Panc1 (cell line): ENCODE results near the gene LTBP2. TPM values are rescaled to one million over a fixed set of nuclear protein-coding genes. Genes with fewer than 3 reads are reported as not detected.

Experiments used
- ATAC-seq: fragments of 200-7000 bp; cut with Tn5 transposase; 2 replicates; pipeline ENCODE4 v1.9.1; 2020; ENCODE audit warnings: mild to moderate bottlenecking, moderate library complexity
- BruUV-seq: library from RNA; stranded (reverse); fragments of 400-500 nt; replicated peaks from 2 replicates; lab custom pipeline; 2021; lab: Mats Ljungman, UMichigan
- CTCF ChIA-PET: fragments of 300-600 bp; sonication (Branson Sonifier 250); formaldehyde crosslinking; loops from one replicate; lab custom pipeline; 2022; ENCODE audit warnings: antibody characterized with exemption; lab: Charles Lee
- POLR2A ChIA-PET: fragments of 300-600 bp; sonication (Branson Sonifier 250); formaldehyde crosslinking; loops from one replicate; lab custom pipeline; 2022; ENCODE audit warnings: antibody characterized with exemption; lab: Charles Lee
- DNase-seq: peaks from one replicate; pipeline ENCODE4 v3.0.0-alpha.2; 2010; ENCODE audit warnings: low read depth, low spot score
- H3K27ac ChIP-seq: 2 replicates; pipeline ENCODE4 v1.5.1; 2011; ENCODE audit warnings: mild to moderate bottlenecking, low read length, inconsistent platforms
- H3K27me3 ChIP-seq: fragments of 200-500 bp; sonication (Bioruptor generic); 2 replicates; pipeline ENCODE4 v1.6.0; 2014; ENCODE audit warnings: low read length, inconsistent platforms; ENCODE audit not compliant: control insufficient read depth, insufficient read depth
- H3K36me3 ChIP-seq: fragments of 200-500 bp; sonication (Bioruptor generic); 2 replicates; pipeline ENCODE4 v1.5.1; 2014; ENCODE audit warnings: inconsistent platforms, mild to moderate bottlenecking, low read length, moderate library complexity; ENCODE audit not compliant: control insufficient read depth, insufficient read depth
- H3K4me1 ChIP-seq: 2 replicates; pipeline ENCODE4 v1.5.1; 2011; ENCODE audit warnings: inconsistent platforms, mild to moderate bottlenecking, low read length, moderate library complexity; ENCODE audit not compliant: control insufficient read depth, insufficient read depth
- H3K4me3 ChIP-seq, 2 experiments: 2 replicates each; pipeline ENCODE4 v1.5.1; 2011 to 2012; ENCODE audit warnings: low read depth in 2 of 2, low read length in 2 of 2, mild to moderate bottlenecking in 2 of 2, inconsistent platforms in 1 of 2, moderate library complexity in 1 of 2
- H3K9me3 ChIP-seq: fragments of 200-500 bp; sonication (Bioruptor generic); 2 replicates; pipeline ENCODE4 v1.5.1; 2014; ENCODE audit warnings: low read depth, mild to moderate bottlenecking, inconsistent platforms, low read length, moderate library complexity; ENCODE audit not compliant: control insufficient read depth, insufficient read depth
- POLR2AphosphoS5 ChIP-seq: IDR thresholded peaks from 2 replicates; pipeline ENCODE4 v1.6.1; 2012; ENCODE audit warnings: mild to moderate bottlenecking, low read depth, low read length, moderate library complexity
- SIN3A ChIP-seq: IDR thresholded peaks from 2 replicates; pipeline ENCODE4 v1.6.1; 2012; ENCODE audit warnings: low read depth, mild to moderate bottlenecking, low read length, moderate library complexity, borderline replicate concordance; ENCODE audit not compliant: insufficient read depth
- TCF7L2 ChIP-seq: IDR thresholded peaks from 2 replicates; pipeline ENCODE4 v1.6.1; 2011; ENCODE audit warnings: mild to moderate bottlenecking, low read depth, low read length, inconsistent platforms
- in situ Hi-C: cut with HindIII; loops from 2 replicates; pipeline ENCODE4 v1.10.0; 2016; ENCODE audit warnings: low sequenced_read_pairs, low pct_unique_long_range_greater_than_20kb
- intact Hi-C: fragments of 100-400 bp; cut with micrococcal nuclease; formaldehyde crosslinking; loops from one replicate; pipeline ENCODE4 v1.10.0; 2022; ENCODE audit not compliant: unreplicated experiment
- total RNA-seq: library from RNA; stranded (reverse); gene quantifications from one replicate; pipeline ENCODE4 v1.2.1, GENCODE V29; 2021; ENCODE audit not compliant: unreplicated experiment
- TF ChIP-seq, protein P1 (sequence below), 2 experiments: IDR thresholded peaks; 2 replicates each; pipeline ENCODE4 v1.6.1; 2011 to 2012; ENCODE audit warnings: low read depth in 2 of 2, control low read depth in 1 of 2, low read length in 1 of 2, mild to moderate bottlenecking in 1 of 2, moderate library complexity in 1 of 2; ENCODE audit not compliant: insufficient read depth in 1 of 2
- TF ChIP-seq, protein P2 (sequence below): fragments of 450-650 bp; IDR thresholded peaks from 2 replicates; pipeline ENCODE4 v1.5.1; 2017; ENCODE audit warnings: mild to moderate bottlenecking

Gene LTBP2
- total RNA-seq, 1 experiment from 2014 or later = 69.8 TPM

DNA sequence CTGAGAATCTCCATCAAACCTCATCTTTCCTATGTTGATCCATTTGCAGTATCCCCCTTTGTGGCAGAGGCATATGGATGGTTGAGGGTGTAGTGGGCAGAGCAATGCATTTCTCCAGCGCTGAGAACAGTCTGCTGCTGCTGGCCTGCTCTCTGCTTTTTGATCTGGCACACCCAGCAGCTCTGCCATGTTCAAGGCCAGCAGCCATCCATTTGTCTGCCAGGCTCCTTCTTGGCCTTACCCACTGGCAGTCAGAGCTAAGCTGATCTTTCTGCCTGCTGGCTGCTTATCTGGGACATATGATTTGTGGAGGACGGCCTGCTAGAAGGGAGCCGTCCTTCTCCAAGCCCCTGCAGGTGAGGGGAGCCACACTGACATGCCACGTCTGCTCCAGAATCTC lies 135.9 kb downstream of the LTBP2 start:
- no peaks in the 10 kb centered on the region for H3K9me3 ChIP-seq
- H3K27me3 ChIP-seq = no peaks in the 10 kb centered on the region
- no peak overlapping the region for H3K27ac ChIP-seq
- no peak for DNase-seq
- no peak overlapping the region for H3K4me3 ChIP-seq
- BruUV-seq = no TSS peak
- intact Hi-C loops = no loop called here
- H3K36me3 ChIP-seq = no peaks in the 10 kb centered on the region
- ChIA-PET POLR2A (no interaction called here), CTCF (no interaction called here)
- ATAC-seq = no peak
- TF ChIP-seq, protein P1, sequence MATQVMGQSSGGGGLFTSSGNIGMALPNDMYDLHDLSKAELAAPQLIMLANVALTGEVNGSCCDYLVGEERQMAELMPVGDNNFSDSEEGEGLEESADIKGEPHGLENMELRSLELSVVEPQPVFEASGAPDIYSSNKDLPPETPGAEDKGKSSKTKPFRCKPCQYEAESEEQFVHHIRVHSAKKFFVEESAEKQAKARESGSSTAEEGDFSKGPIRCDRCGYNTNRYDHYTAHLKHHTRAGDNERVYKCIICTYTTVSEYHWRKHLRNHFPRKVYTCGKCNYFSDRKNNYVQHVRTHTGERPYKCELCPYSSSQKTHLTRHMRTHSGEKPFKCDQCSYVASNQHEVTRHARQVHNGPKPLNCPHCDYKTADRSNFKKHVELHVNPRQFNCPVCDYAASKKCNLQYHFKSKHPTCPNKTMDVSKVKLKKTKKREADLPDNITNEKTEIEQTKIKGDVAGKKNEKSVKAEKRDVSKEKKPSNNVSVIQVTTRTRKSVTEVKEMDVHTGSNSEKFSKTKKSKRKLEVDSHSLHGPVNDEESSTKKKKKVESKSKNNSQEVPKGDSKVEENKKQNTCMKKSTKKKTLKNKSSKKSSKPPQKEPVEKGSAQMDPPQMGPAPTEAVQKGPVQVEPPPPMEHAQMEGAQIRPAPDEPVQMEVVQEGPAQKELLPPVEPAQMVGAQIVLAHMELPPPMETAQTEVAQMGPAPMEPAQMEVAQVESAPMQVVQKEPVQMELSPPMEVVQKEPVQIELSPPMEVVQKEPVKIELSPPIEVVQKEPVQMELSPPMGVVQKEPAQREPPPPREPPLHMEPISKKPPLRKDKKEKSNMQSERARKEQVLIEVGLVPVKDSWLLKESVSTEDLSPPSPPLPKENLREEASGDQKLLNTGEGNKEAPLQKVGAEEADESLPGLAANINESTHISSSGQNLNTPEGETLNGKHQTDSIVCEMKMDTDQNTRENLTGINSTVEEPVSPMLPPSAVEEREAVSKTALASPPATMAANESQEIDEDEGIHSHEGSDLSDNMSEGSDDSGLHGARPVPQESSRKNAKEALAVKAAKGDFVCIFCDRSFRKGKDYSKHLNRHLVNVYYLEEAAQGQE (IDR thresholded peaks at IDR 0.05; ENCODE audit: insufficient read depth in 1 of 2, low read depth in 2 of 2, low read length in 1 of 2) = no peak
- no peak for TF ChIP-seq SIN3A
- no peak for TF ChIP-seq TCF7L2
- no peak for TF ChIP-seq POLR2AphosphoS5
- TF ChIP-seq, protein P2, sequence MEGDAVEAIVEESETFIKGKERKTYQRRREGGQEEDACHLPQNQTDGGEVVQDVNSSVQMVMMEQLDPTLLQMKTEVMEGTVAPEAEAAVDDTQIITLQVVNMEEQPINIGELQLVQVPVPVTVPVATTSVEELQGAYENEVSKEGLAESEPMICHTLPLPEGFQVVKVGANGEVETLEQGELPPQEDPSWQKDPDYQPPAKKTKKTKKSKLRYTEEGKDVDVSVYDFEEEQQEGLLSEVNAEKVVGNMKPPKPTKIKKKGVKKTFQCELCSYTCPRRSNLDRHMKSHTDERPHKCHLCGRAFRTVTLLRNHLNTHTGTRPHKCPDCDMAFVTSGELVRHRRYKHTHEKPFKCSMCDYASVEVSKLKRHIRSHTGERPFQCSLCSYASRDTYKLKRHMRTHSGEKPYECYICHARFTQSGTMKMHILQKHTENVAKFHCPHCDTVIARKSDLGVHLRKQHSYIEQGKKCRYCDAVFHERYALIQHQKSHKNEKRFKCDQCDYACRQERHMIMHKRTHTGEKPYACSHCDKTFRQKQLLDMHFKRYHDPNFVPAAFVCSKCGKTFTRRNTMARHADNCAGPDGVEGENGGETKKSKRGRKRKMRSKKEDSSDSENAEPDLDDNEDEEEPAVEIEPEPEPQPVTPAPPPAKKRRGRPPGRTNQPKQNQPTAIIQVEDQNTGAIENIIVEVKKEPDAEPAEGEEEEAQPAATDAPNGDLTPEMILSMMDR = no peak
- in situ Hi-C loops = no loop called here
- no peaks in the 10 kb centered on the region for H3K4me1 ChIP-seq

DNA sequence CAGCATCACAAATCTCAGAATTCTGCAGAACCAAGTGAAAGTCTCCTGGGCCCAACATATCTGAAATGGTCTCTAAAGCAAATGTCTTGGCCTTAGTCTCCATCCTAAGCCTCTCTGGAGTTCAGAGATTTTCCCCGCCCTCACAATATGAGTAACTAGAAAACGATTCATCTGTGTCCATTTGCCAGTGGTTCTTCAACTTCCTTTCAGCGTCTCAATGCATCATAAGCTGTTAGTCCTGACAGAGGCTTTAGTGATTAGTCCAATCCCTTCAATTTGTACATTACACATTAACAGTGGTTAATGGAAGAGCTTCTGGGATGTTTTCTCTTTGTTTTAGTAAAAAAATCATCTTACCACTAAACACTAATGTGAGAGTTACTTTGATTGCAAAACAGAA lies 136.4 kb downstream of the LTBP2 start:
- Histone ChIP-seq H3K4me3 (no peak overlapping the region), H3K27ac (no peak overlapping the region), H3K4me1 (no peaks in the 10 kb centered on the region), H3K9me3 (no peaks in the 10 kb centered on the region), H3K36me3 (no peaks in the 10 kb centered on the region), H3K27me3 (no peaks in the 10 kb centered on the region)
- CTCF ChIA-PET = no interaction called here
- no peak for DNase-seq
- no TSS peak for BruUV-seq
- POLR2A ChIA-PET = no interaction called here
- TF ChIP-seq TCF7L2 = no peak
- TF ChIP-seq, protein P2 = no peak
- TF ChIP-seq, protein P1 (IDR thresholded peaks at IDR 0.05; ENCODE audit: insufficient read depth in 1 of 2, low read depth in 2 of 2, low read length in 1 of 2) = no peak
- TF ChIP-seq SIN3A = no peak
- in situ Hi-C loops (no loop called here), intact Hi-C loops (no loop called here)
- ATAC-seq = no peak
